GM06990 (cell line): Measurements from ENCODE around the gene SLC2A1.

Experiments
- DNase-seq: peaks from one replicate; pipeline ENCODE4 v3.0.0-alpha.2; 2011; ENCODE audit not compliant: insufficient read length; ENCODE audit errors: extremely low read depth
- H3K27me3 ChIP-seq: replicated peaks from 2 replicates; pipeline ENCODE4 v1.6.0; 2011; ENCODE audit warnings: low read length; ENCODE audit not compliant: control insufficient read depth, insufficient read depth
- H3K36me3 ChIP-seq: 2 replicates; pipeline ENCODE4 v1.5.1; 2011; ENCODE audit warnings: low read length; ENCODE audit not compliant: control insufficient read depth, insufficient read depth
- H3K4me3 ChIP-seq: replicated peaks from 2 replicates; pipeline ENCODE4 v1.5.1; 2011; ENCODE audit warnings: low read depth, mild to moderate bottlenecking, control low read depth, low read length
- TF ChIP-seq, protein P1 (sequence below): IDR thresholded peaks from 2 replicates; pipeline ENCODE4 v1.5.1; 2011; ENCODE audit warnings: low read length, control low read depth, mild to moderate bottlenecking, inconsistent platforms; ENCODE audit not compliant: insufficient read depth, poor library complexity, severe bottlenecking

The SLC2A1 gene

DNA sequence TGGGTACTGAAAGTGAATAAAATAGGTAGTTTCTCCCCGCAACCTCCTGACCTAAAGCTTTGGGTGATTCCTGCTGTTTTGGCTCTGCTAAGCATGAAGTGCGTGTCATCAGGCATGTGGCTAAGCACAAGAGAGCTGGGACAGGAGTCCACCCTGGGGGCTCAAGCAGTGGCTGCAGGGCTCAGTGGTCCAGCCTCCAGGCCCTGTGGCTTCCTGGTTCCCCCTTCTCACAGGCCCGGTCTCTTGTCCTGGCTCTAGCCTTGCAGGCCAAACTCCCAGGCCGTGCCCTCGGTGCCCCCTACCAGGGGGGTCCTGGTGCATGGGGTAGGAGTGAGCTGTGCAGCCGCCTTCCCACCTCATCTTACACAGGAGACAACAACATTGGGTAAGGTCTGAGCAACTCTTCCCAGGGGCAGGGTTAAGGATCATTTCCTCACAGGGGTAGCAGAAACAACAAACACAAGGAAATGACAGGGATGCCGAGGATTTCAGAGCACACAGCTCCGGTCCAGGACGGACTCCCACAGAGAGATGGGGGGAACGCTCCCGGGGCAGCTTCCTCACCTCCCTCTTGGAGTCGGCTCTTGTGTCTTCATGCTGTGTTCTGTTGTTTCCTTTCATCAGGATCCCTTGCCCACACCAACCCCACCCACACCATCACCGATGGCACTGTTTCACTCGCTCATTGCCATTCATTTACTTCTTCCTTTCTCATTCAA, 19.8 kb upstream of the SLC2A1 start:
- Histone ChIP-seq H3K4me3 (no peak overlapping the region), H3K36me3 (no peaks in the 10 kb centered on the region), H3K27me3 (no peaks in the 10 kb centered on the region)
- DNase-seq, result no peak
- TF ChIP-seq, protein P1, sequence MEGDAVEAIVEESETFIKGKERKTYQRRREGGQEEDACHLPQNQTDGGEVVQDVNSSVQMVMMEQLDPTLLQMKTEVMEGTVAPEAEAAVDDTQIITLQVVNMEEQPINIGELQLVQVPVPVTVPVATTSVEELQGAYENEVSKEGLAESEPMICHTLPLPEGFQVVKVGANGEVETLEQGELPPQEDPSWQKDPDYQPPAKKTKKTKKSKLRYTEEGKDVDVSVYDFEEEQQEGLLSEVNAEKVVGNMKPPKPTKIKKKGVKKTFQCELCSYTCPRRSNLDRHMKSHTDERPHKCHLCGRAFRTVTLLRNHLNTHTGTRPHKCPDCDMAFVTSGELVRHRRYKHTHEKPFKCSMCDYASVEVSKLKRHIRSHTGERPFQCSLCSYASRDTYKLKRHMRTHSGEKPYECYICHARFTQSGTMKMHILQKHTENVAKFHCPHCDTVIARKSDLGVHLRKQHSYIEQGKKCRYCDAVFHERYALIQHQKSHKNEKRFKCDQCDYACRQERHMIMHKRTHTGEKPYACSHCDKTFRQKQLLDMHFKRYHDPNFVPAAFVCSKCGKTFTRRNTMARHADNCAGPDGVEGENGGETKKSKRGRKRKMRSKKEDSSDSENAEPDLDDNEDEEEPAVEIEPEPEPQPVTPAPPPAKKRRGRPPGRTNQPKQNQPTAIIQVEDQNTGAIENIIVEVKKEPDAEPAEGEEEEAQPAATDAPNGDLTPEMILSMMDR, result no peak

DNA sequence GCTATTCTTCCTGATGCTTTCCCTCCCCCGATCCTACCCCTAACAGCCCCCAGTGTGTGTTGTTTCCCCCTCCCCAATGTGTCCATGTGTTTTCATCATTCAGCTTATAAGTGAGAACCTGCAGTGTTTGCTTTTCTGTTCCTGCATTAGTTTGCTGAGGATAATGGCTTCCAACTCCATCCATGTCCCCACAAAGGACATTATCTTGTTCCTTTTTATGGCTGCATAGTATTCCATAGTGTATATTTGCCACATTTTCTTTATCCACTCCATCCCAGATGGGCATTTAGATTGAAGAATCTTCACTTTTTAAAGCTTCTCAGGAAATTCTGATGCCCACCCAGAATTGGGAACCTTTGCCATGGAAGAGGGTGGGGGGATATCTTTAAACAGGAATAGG, 19.0 kb upstream of the SLC2A1 start:
- Histone ChIP-seq H3K27me3 (no peaks in the 10 kb centered on the region), H3K4me3 (no peak overlapping the region), H3K36me3 (no peaks in the 10 kb centered on the region)
- DNase-seq, result no peak
- TF ChIP-seq, protein P1, result no peak

DNA sequence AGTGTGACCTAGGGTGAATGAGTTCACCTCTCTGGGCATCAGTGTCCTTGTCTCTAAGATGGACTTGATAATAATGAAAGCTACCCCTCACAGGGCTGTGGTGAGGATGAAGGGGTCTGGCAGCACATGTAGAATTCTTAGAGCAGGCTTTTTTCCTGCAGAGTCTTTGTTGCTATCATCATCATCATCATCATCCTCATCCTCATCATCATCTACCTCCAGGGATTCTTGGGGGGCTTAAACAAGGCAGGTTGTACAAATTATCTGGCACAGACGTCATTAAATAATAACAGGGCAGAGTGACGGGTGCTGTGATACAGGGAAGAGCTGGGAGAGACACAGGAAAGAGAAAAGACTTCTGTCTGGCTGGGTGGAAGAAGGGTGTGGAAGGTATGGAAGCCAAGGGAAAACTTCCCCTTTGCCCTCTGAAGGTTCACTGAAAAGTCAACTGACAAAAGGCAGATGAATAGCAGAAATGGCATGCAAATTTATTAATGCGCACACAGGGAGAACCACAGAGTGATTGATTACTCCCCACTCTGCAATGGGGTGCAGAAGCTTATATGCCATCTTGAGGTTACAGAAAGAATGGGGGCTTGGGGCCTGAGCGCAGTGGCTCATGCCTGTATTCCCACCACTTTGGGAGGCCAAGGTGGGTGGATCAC, 17.0 kb upstream of the SLC2A1 start:
- TF ChIP-seq, protein P1, result no peak
- DNase-seq, result no peak
- H3K4me3 ChIP-seq, result no peak overlapping the region
- H3K36me3 ChIP-seq, result no peaks in the 10 kb centered on the region
- H3K27me3 ChIP-seq, result no peaks in the 10 kb centered on the region

DNA sequence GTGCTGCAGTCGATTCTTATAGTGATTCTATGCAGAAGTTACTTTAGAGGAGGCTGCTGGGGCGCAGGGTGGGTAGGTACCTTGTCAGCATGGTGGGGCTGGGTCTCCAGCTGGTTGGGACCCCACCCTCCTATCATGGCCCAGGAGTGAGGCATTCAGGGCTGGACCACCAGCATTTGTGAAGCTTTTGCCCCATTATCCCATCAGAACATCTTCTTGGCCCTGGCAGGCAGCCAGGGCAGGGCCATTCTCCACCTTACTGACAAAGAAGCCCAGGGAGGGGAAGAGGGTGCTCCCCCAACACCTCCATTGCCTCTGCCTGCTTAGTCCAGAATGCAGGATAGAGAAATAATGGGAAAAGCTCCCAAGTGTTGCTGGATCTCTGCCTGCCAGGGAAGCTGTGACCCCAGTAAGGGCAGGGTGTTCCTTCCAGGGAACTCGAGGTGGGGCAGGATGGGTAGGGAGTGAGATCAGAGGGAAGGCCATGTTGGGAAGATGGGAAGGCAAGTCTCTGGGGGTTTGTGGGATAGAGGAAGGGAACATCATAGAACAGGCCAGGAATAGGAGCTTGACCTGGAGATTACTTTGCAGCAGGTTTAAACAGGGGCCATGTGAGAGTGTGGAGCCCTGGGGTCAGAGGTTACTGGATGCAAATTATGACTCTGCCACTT, 16.2 kb upstream of the SLC2A1 start:
- H3K27me3 ChIP-seq, result no peaks in the 10 kb centered on the region
- no peak overlapping the region for H3K4me3 ChIP-seq
- no peaks in the 10 kb centered on the region for H3K36me3 ChIP-seq
- TF ChIP-seq, protein P1, result no peak
- no peak for DNase-seq

DNA sequence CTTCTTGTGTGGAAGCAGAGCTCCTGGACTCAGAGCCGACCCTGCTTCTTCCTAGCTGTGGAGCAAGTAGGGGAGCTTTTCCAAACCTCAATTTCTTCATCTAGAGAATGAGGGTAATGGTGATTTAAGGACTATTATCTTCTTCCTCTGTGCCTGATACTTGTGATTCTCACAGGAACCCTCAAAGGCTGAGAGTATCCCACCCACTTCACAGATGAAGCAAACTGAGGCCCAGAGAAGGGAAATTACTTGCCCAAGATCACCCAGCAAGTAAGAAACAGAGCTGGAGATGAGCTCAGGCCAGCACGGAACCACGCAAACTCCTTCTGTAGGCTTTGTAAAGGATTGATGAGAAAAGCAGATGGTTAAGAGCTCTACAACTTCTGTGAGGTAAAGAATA, 15.1 kb upstream of the SLC2A1 start:
- H3K36me3 ChIP-seq, result no peaks in the 10 kb centered on the region
- DNase-seq, result no peak
- no peaks in the 10 kb centered on the region for H3K27me3 ChIP-seq
- TF ChIP-seq, protein P1, result no peak
- no peak overlapping the region for H3K4me3 ChIP-seq
